AG09309 (cell line): ENCODE data around the gene MPZ.

Experiments
- DNase-seq: peaks from one replicate; pipeline ENCODE4 v3.0.0-alpha.2; 2010; ENCODE audit warnings: low read depth
- H3K4me3 ChIP-seq: 2 replicates; pipeline ENCODE4 v1.5.1; 2011; ENCODE audit warnings: mild to moderate bottlenecking, low read depth, low read length, moderate library complexity; ENCODE audit not compliant: control insufficient read depth
- CTCF ChIP-seq: IDR thresholded peaks from 2 replicates; pipeline ENCODE4 v1.5.1; 2011; ENCODE audit warnings: mild to moderate bottlenecking, low read depth, low read length, inconsistent platforms; ENCODE audit not compliant: insufficient read depth, control insufficient read depth; ENCODE audit errors: missing control alignments

MPZ gene

GRCh38 chr1:161299347-161299746 lies 10.4 kb downstream of the MPZ start:
- no peak for TF ChIP-seq CTCF
- no peak for DNase-seq
- no peak overlapping the region for H3K4me3 ChIP-seq

- DNase-seq, result no peak
- no peak overlapping the region for H3K4me3 ChIP-seq
- TF ChIP-seq CTCF, result no peak
Observed at GRCh38 chr1:161298116-161298515, 11.7 kb downstream of the MPZ start.

DNA sequence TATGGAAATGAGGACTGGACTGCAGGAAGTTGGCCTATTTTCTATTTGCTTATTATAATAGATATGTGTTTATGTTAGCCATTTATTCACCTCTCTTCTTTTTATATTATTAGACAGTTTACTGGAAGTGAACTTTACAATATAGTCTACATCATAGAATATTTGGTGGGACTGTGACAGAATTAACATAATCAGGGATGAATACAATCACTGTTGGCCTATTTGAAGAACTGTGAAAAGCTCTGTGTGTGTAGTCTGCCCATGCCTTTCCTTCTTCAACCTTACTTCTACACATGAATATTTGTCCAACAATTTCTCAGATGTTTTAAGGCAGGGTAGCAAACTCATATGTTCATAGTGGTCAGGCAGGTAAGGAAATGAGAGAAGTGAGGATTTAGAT lies 12.4 kb downstream of the MPZ start:
- H3K4me3 ChIP-seq, result no peak overlapping the region
- no peak for TF ChIP-seq CTCF
- no peak for DNase-seq

DNA sequence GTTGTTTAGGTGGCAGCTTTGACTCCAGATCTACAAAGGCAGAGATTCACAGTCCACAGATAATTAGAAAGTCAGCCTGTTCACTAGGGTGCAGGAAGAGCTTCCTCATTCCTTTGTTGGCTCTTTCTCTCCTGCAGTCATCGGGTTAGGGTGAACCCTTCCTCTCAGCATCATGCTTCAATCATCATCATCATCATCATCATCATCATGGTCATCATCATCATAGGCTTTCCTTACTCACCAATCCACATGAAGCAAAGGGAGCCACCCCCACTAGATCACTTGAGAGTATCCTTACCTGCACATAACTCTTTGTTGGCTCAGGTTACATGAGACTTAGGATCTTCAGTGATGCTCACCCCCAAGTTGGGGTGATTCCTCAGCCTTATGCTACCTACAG lies 19.0 kb downstream of the MPZ start:
- DNase-seq, result no peak
- H3K4me3 ChIP-seq, result no peak overlapping the region
- TF ChIP-seq CTCF, result no peak

- no peak for TF ChIP-seq CTCF
- DNase-seq, result no peak
Observed at GRCh38 chr1:161287482-161288054, 22.2 kb downstream of the MPZ start.

DNA sequence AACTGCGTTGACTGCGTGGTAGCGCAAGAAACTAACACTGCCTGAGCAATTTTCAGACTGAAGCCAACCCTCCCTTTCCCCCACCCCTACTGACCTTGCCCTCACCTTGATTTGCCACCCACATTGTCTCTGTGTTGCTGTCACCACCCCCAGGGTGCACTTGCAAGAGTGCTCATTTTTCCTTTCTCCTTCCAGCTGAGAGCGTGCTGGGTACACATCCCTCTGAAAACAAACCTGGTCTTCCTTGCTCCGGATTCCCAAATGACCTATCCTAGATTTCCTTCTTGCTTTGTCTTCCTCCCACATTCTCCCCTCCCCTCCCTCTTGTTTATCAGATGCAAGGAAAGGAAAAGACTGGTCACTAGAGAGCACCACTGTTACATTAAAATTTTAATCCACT lies 24.2 kb downstream of the MPZ start:
- DNase-seq, result no peak
- no peak for TF ChIP-seq CTCF
- H3K4me3 ChIP-seq, result no peak overlapping the region

More at GRCh38 chr1:161287482-161288054, 22.2 kb downstream of the MPZ start:
- H3K4me3 ChIP-seq, result no peak overlapping the region

GRCh38 chr1:161285113-161285512 lies 24.7 kb downstream of the MPZ start:
- H3K4me3 ChIP-seq, result no peak overlapping the region
- TF ChIP-seq CTCF, result no peak
- no peak for DNase-seq
